ENCODE data around the gene TGFB1.

Gene TGFB1

GRCh38 chr19:41332000-41332399 lies 21.7 kb downstream of the TGFB1 start:
- DNase-seq (ENCODE audit: low read depth): no peak
- no peak overlapping the region for H3K4me3 ChIP-seq (ENCODE audit: control insufficient read depth, low read depth, low read length)
- no peak for TF ChIP-seq CTCF (conservative IDR thresholded peaks at IDR 0.05; ENCODE audit: control insufficient read depth, insufficient read depth, low read depth, low read length)

- no peak overlapping the region for H3K4me3 ChIP-seq (ENCODE audit: control insufficient read depth, low read depth, low read length)
- TF ChIP-seq CTCF (conservative IDR thresholded peaks at IDR 0.05; ENCODE audit: control insufficient read depth, insufficient read depth, low read depth, low read length): no peak
- DNase-seq (ENCODE audit: low read depth): no peak
Measured at GRCh38 chr19:41330946-41331678, 22.6 kb downstream of the TGFB1 start.

- H3K4me3 ChIP-seq (ENCODE audit: control insufficient read depth, low read depth, low read length): no peak overlapping the region
- DNase-seq (ENCODE audit: low read depth): no peak
- no peak for TF ChIP-seq CTCF (conservative IDR thresholded peaks at IDR 0.05; ENCODE audit: control insufficient read depth, insufficient read depth, low read depth, low read length)
Measured at GRCh38 chr19:41330481-41330880, 23.2 kb downstream of the TGFB1 start.

- DNase-seq (ENCODE audit: low read depth): no peak
- no peak for TF ChIP-seq CTCF (conservative IDR thresholded peaks at IDR 0.05; ENCODE audit: control insufficient read depth, insufficient read depth, low read depth, low read length)
- H3K4me3 ChIP-seq (ENCODE audit: control insufficient read depth, low read depth, low read length): no peak overlapping the region
Measured at GRCh38 chr19:41328842-41329225, 24.9 kb downstream of the TGFB1 start.

- no peak for TF ChIP-seq CTCF (conservative IDR thresholded peaks at IDR 0.05; ENCODE audit: control insufficient read depth, insufficient read depth, low read depth, low read length)
- H3K4me3 ChIP-seq (ENCODE audit: control insufficient read depth, low read depth, low read length): no peak overlapping the region
- no peak for DNase-seq (ENCODE audit: low read depth)
Measured at GRCh38 chr19:41328157-41328841, 25.4 kb downstream of the TGFB1 start.

GRCh38 chr19:41327576-41328156 lies 26.1 kb downstream of the TGFB1 start:
- peak; percentile 42 for DNase-seq (ENCODE audit: low read depth)
- no peak overlapping the region for H3K4me3 ChIP-seq (ENCODE audit: control insufficient read depth, low read depth, low read length)
- no peak for TF ChIP-seq CTCF (conservative IDR thresholded peaks at IDR 0.05; ENCODE audit: control insufficient read depth, insufficient read depth, low read depth, low read length)

Measured in fibroblast of mammary gland (primary cell).